HG03108 (cell line): ENCODE data around the gene F12.

Experiments
- ATAC-seq: cut with Tn5 transposase; IDR thresholded peaks from one replicate; pipeline ENCODE4 v1.9.1; 2021; ENCODE audit warnings: moderate library complexity; ENCODE audit not compliant: unreplicated experiment

Gene F12

GRCh38 chr5:177357459-177358351 lies 51.7 kb downstream of the F12 start, which contains the start of gene RGS14:
TSS of gene RGS14 (plus strand) at chr5:177357924. CDS start at chr5:177358025, 101 bp downstream.
- peak; percentile 86 for ATAC-seq

DNA sequence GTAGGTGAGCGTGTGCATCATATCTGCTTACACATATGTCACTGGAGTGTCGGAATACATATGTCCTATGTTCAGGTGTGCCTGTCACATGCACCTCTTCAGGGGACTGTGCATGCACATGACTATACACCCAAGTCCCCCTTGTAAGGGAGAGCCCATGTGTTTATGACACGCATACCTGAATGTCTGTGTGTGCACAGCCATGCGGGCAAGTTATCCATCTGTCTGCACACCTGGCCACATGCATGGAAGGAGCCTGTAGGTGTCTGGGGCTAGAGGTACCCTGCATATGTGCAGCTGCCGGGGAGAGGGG lies 52.3 kb downstream of the F12 start:
- ATAC-seq = no peak

- ATAC-seq = no peak
These were observed 52.6 kb downstream of the F12 start for GRCh38 chr5:177356746-177357145.

DNA sequence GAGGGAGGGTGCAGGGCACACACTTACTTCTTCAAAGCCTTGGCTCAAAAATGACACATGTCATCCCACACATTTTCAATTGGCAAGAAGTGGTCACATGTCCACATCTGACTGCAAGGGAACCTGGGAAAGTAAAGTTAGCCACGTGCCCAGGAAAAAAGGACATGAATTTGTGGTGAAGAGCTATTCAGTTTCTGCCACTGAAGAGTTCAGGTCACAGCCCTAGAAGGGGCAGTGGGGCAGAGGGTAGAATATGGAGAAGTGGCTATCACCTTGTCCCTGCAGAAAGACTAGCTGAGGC lies 53.5 kb downstream of the F12 start:
- ATAC-seq = no peak

- no peak for ATAC-seq
These were observed 54.0 kb downstream of the F12 start for GRCh38 chr5:177355162-177355867.

DNA sequence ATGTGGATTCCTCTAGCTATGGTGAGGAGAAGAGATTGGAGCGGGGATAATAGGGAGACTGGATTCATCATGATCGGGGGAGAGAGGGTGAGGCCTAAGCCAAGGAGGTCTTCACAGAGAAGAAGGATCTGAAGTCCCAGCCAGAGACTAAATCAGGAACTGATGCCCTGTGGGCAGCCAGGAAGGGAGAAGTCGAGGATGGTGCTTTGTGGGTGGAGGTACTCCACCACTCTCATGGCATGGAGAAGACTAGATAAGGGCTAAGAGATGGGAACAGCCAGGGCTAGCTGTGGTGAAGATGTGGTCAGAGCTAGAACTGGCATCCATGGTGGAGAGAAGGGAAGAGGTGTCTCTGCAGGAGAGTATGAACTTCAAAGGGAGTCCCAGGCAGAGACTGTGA lies 54.7 kb downstream of the F12 start:
- ATAC-seq = no peak

DNA sequence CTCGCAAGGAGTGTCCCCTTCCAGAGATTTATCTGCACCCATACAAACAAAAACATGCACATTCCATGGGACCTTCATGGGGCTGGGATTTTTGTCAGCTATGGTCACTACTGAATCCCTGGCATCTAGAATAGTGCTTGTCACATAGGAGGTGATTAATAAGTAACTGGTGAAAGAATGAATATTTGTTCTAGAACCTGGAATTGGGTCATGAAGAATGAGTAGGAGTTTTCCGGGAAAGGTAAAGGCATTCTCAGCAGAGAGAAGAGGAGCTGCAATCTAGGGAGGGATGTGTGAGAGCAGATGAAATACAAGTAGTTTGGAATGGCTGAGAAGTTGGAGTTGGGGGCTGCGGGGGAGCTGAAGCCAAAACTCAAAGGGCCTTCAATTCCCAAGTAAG lies 55.1 kb downstream of the F12 start:
- no peak for ATAC-seq

DNA sequence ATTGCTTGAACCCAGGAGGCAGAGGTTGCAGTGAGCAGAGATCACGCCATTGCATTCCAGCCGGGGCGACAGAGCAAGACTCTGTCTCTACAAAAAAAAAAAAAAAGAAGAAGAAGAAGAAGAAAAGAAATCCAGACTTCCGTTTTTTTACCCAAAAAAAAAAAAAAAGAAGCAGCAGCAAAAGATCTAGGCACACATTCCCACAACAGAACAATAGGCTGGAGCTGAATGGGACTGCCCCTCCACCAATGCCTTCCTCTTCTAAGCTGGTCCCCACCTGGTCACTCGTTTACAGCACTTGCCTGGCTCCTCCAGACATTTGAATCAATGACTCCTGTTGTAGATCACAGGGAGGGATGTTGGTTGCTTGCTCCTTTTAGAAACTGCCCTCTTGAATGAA lies 56.3 kb downstream of the F12 start:
- ATAC-seq = no peak
